Chondrocyte (in vitro differentiated cells): ENCODE measurements around the gene COL6A5. TPM values are rescaled to one million over a fixed set of nuclear protein-coding genes. Genes with fewer than 3 reads are reported as not detected.

Experiments
- DNase-seq: peaks from one replicate; pipeline ENCODE4 v3.0.0; 2021; ENCODE audit warnings: mixed read lengths, low spot score
- H3K27ac Mint-ChIP-seq: one replicate; pipeline ENCODE4 v1.8.0; 2021; ENCODE audit warnings: mild to moderate bottlenecking, moderate library complexity, mixed read lengths; ENCODE audit not compliant: unreplicated experiment
- H3K27me3 Mint-ChIP-seq: 2 replicates; pipeline ENCODE4 v1.8.0; 2021; ENCODE audit warnings: low read depth, mixed read lengths
- H3K36me3 Mint-ChIP-seq: 2 replicates; pipeline ENCODE4 v1.8.0; 2021; ENCODE audit warnings: low read depth, mixed read lengths
- H3K4me1 Mint-ChIP-seq: 2 replicates; pipeline ENCODE4 v1.8.0; 2021; ENCODE audit warnings: low read depth, mild to moderate bottlenecking, mixed read lengths
- H3K4me3 Mint-ChIP-seq: one replicate; pipeline ENCODE4 v1.8.0; 2021; ENCODE audit warnings: mild to moderate bottlenecking, moderate library complexity, mixed read lengths; ENCODE audit not compliant: unreplicated experiment
- H3K9me3 Mint-ChIP-seq: 2 replicates; pipeline ENCODE4 v1.8.0; 2021; ENCODE audit warnings: low read depth, mixed read lengths
- CTCF ChIP-seq: fragments of 200-600 bp; sonication (generic); IDR thresholded peaks from 2 replicates; pipeline ENCODE4 v1.5.0; 2021; ENCODE audit warnings: antibody characterized with exemption, mild to moderate bottlenecking, moderate library complexity
- total RNA-seq: library from RNA; stranded (reverse); gene quantifications from 3 replicates; pipeline ENCODE4 v1.2.1, GENCODE V29; 2021

COL6A5 gene
- total RNA-seq, 1 donor from 2014 or later = not detected

DNA sequence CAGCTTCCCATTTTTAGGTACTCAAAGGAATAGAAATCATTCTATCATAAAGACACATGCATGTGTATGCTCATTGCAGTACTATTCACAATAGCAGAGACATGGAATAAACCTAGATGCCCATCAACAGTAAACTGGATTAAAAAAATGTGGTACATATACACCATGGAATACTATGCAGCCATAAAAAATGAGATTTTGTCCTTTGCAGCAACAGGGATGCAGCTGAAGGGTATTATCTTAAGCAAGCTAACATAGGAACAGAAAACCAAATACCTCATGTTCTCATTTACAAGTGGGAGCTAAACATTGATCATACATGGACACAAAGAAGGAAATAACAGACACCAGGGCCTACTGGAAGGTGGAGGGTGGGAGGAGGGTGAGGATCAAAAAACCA is 33.1 kb upstream of the COL6A5 start:
- H3K36me3 Mint-ChIP-seq = no peaks in the 10 kb centered on the region
- H3K27me3 Mint-ChIP-seq = peaks cover 18% of the 10 kb centered on the region
- TF ChIP-seq CTCF = no peak
- H3K9me3 Mint-ChIP-seq = no peaks in the 10 kb centered on the region
- no peak overlapping the region for H3K27ac Mint-ChIP-seq
- DNase-seq = no peak
- H3K4me1 Mint-ChIP-seq = no peaks in the 10 kb centered on the region
- no peak overlapping the region for H3K4me3 Mint-ChIP-seq

DNA sequence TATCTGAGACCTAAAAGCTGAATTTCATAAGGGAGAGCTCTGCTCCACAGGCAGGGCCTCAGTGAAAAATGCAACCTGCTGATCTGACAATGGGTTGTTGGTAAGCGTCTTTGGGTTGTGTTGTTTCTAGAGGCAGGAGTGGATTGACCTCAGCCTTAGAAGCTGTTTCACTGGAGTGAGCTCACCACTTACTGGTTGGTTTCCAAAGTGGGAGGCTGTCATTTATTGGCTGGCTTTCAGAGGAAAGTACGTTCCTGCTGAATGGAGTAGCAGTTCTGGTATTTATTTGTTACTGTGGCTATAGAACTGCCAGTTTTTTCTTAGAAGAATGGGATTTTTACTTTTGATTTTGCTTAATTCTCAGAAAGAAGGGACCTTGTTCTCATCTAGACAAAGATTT is 29.3 kb upstream of the COL6A5 start:
- Mint-ChIP-seq H3K27me3 (peaks cover 8% of the 10 kb centered on the region), H3K27ac (no peak overlapping the region), H3K4me1 (no peaks in the 10 kb centered on the region), H3K36me3 (no peaks in the 10 kb centered on the region), H3K4me3 (no peak overlapping the region), H3K9me3 (no peaks in the 10 kb centered on the region)
- TF ChIP-seq CTCF = no peak
- DNase-seq = no peak

DNA sequence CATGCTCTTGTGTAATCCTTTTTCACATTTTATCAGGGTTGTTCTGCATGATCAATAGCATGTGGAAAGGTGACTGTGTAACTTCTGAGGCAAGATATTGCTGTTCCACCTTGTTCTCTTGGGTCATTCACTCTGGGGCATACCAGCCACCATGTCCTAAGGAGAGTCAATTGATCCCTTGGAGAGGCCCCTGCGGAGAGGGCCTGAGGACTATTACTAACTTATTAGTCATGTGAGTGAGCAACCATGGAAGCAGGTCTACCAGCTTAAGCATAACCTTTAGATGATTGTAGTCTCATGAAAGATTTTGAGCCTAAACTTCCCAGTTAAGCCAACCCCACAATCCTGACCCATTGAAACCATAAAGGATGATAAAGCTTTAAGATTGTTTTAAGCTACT is 22.0 kb upstream of the COL6A5 start:
- no peak for DNase-seq
- H3K27ac Mint-ChIP-seq = no peak overlapping the region
- no peaks in the 10 kb centered on the region for H3K36me3 Mint-ChIP-seq
- no peak for TF ChIP-seq CTCF
- H3K27me3 Mint-ChIP-seq = no peaks in the 10 kb centered on the region
- no peaks in the 10 kb centered on the region for H3K4me1 Mint-ChIP-seq
- H3K9me3 Mint-ChIP-seq = peaks cover 12% of the 10 kb centered on the region
- H3K4me3 Mint-ChIP-seq = no peak overlapping the region

- H3K27me3 Mint-ChIP-seq = peaks cover 11% of the 10 kb centered on the region
- no peak overlapping the region for H3K27ac Mint-ChIP-seq
- H3K36me3 Mint-ChIP-seq = no peaks in the 10 kb centered on the region
- peaks cover 34% of the 10 kb centered on the region for H3K9me3 Mint-ChIP-seq
- no peak overlapping the region for H3K4me3 Mint-ChIP-seq
- H3K4me1 Mint-ChIP-seq = no peaks in the 10 kb centered on the region
- DNase-seq = no peak
- no peak for TF ChIP-seq CTCF
Measured at GRCh38 chr3:130340766-130341165, 4.7 kb upstream of the COL6A5 start.

DNA sequence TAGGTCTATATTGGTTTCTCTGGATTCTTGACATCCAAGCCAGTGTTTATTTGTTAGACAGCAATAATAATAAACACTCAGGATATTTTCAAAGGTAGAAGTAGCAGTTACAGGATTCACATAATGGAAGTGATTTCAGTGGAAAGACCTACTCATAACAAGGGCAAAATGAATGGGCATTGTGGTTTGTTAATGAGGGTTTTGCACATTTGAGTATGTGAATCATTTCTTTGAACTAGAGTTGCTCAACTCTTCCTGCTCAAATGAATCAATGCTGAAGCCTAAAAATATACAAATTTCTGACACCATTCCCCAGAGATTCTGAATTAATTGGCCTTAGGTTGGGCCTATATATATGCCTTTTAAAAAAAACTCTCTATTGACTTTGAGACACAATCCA is 4.1 kb upstream of the COL6A5 start:
- H3K27ac Mint-ChIP-seq = no peak overlapping the region
- H3K4me3 Mint-ChIP-seq = no peak overlapping the region
- H3K36me3 Mint-ChIP-seq = no peaks in the 10 kb centered on the region
- no peak for TF ChIP-seq CTCF
- DNase-seq = no peak
- no peaks in the 10 kb centered on the region for H3K4me1 Mint-ChIP-seq
- peaks cover 13% of the 10 kb centered on the region for H3K27me3 Mint-ChIP-seq
- H3K9me3 Mint-ChIP-seq = peaks cover 28% of the 10 kb centered on the region
